Small intestine (tissue), 7 donors: ENCODE data around the gene BLOC1S2. TPM values are rescaled to one million over a fixed set of nuclear protein-coding genes. Genes with fewer than 3 reads are reported as not detected.

ENCODE experiments used
- DNase-seq, 2 donors: peaks; one replicate each; pipeline versions ENCODE4 v3.0.0 to v3.0.0-alpha.2; 2013
- FAIRE-seq: peaks from 2 replicates; lab custom pipeline; 2012; peaks lifted over from hg19 to GRCh38; lab: Jason Lieb, UNC
- H3K27ac ChIP-seq, 3 donors: one replicate each; pipeline ENCODE4 v1.5.1; 2013; ENCODE audit warnings: low read length in 2 of 3, mild to moderate bottlenecking in 2 of 3, control low read depth in 1 of 3, inconsistent platforms in 1 of 3, low read depth in 1 of 3, moderate library complexity in 1 of 3
- H3K27me3 ChIP-seq, 3 donors: one replicate each; pipeline ENCODE4 v1.6.1; 2013; ENCODE audit warnings: low read length in 3 of 3, inconsistent platforms in 1 of 3; ENCODE audit not compliant: control insufficient read depth in 3 of 3, insufficient read depth in 3 of 3
- H3K36me3 ChIP-seq, 3 donors: one replicate each; pipeline ENCODE4 v1.6.1; 2013; ENCODE audit warnings: low read length in 3 of 3, inconsistent platforms in 1 of 3, low read depth in 1 of 3, mild to moderate bottlenecking in 1 of 3, moderate library complexity in 1 of 3; ENCODE audit not compliant: control insufficient read depth in 3 of 3, insufficient read depth in 2 of 3
- H3K4me1 ChIP-seq, 3 donors: one replicate each; pipeline ENCODE4 v1.6.1; 2013; ENCODE audit warnings: low read length in 2 of 3, inconsistent platforms in 1 of 3, low read depth in 1 of 3, mild to moderate bottlenecking in 1 of 3, moderate library complexity in 1 of 3; ENCODE audit not compliant: control insufficient read depth in 3 of 3, insufficient read depth in 2 of 3
- H3K4me3 ChIP-seq, 3 donors: one replicate each; pipeline ENCODE4 v1.5.1; 2013; ENCODE audit warnings: low read length in 3 of 3, control low read depth in 1 of 3, inconsistent platforms in 1 of 3, low read depth in 1 of 3, mild to moderate bottlenecking in 1 of 3, moderate library complexity in 1 of 3
- H3K9me3 ChIP-seq, 2 donors: one replicate each; pipeline ENCODE4 v1.6.1; 2013; ENCODE audit warnings: low read depth in 1 of 2, low read length in 1 of 2; ENCODE audit not compliant: control insufficient read depth in 2 of 2, insufficient read depth in 1 of 2
- WGBS, 3 donors: extraction: QIAGEN DNeasy Blood & Tissue Kit; methylation state at CpG; one replicate each; pipeline ENCODE4 v1.1.7; 2013; 5-methylcytosine and 5-hydroxymethylcytosine counted together
- polyA plus RNA-seq, 4 donors: library from polyadenylated mRNA; stranded (reverse) in 3 of 4; unstranded in 1 of 4; fragments of 200-250 nt in 3 of 4; fragments of 120-200 nt in 1 of 4; gene quantifications; one replicate each; pipeline versions ENCODE4 v1.2.1 to v1.2.3, GENCODE V29; 2013
- donor health status: healthy with polysubstance abuse.
- donor health status: control.
- donor health status: control.
- donor health status: Bipolar disorder and iron deficiency.
- donor health status: healthy.

The BLOC1S2 gene
- polyA plus RNA-seq, 4 donors, result 33.3 to 47.6 (median 38.3) TPM

DNA sequence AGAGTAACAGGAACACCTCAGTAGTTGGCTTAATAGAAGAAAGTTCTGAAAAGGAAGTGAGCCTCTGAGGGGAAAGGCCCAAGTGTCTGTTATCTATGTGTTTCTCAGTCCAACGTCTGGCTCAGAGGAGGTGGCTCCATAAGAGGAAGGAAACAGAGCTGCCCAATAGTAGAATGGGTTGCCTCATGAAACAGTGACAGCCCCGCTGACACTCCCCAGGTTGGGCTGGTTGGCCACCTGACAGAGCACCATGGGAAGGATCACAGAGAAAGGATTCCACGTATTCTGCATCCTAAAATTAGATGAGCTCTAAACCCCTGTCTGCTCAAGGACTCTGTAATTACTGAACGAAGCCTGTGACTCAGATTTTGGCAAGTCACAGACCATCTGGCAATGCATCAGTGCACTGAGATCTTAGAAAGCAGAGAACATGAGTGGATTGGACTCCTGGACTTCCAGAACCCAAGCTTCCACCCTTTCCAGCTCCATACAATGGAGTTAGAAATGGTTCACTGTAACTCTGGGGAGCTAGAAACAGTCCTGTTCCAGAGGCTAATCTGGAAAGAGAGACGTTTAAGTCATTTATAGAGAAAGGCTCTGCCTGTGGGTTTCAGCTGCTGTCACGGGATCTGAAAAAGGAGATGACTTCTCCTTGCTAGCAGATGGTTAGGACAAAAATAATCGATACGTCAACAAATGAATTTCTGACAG is 40.7 kb upstream of the BLOC1S2 start:
- 37 to 38% (median 38%) methylated on average over 8 of the region's 8 CpGs for WGBS, 3 donors
- no peak for FAIRE-seq
- Histone ChIP-seq H3K4me1 (no peaks in the 10 kb centered on the region), H3K36me3 (no peaks in the 10 kb centered on the region), H3K9me3 (no peaks in the 10 kb centered on the region), H3K27ac (no peak overlapping the region), H3K4me3 (no peak overlapping the region), H3K27me3 (peaks cover 0 to 31% (median 0%) of the 10 kb centered on the region in 3 donors)
- peak in 1 of 2 donors; percentile 31 for DNase-seq

- peaks cover 0 to 17% (median 1%) of the 10 kb centered on the region in 3 donors for H3K27me3 ChIP-seq
- H3K4me1 ChIP-seq, result no peaks in the 10 kb centered on the region
- H3K4me3 ChIP-seq, result no peak overlapping the region
- DNase-seq, result peak in 1 of 2 donors; percentile 32
- no peaks in the 10 kb centered on the region for H3K9me3 ChIP-seq
- 57 to 79% (median 61%) methylated on average over 7 of the region's 7 CpGs for WGBS, 3 donors
- FAIRE-seq, result no peak
- H3K36me3 ChIP-seq, result no peaks in the 10 kb centered on the region
- no peak overlapping the region for H3K27ac ChIP-seq
Observed at GRCh38 chr10:100325158-100325557, 38.7 kb upstream of the BLOC1S2 start.

DNA sequence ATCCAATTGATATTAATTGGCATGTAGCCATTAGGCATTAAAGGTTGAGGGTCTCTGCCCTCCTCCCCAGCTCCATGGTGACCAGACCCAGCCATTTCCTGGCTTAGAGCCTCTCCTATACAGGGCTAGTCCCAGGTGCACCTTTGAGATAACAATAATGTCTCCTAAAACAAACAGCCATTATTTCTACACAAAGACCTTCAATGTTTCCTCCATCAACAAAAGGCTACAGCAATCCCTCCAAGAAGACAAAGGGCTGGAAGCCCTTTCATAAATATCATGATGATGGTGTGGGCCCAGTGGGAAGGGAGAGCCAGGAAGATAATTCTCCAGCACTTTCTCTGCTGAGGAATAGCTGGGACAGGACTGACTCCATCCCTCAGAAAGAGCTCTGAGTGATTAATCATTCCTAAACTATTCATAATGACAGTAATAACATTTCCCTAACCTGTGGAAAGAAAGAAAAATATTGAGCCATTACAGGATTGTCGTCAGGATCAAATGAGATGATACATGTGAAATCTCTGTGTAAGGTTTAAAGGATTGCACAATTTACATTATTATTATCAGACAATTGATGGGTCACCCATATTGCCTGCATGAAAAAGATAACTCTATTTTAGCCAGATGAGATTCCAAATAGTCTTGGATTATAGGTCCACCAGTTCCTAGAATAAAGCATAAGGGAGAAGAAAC is 33.4 kb upstream of the BLOC1S2 start:
- FAIRE-seq, result no peak
- WGBS, 3 donors, result 34 to 60% (median 36%) methylated on average over 1 of the region's 1 CpG
- Histone ChIP-seq H3K4me3 (no peak overlapping the region), H3K36me3 (no peaks in the 10 kb centered on the region), H3K27ac (no peak overlapping the region), H3K4me1 (no peaks in the 10 kb centered on the region), H3K9me3 (no peaks in the 10 kb centered on the region), H3K27me3 (peaks cover 0 to 2% (median 1%) of the 10 kb centered on the region in 3 donors)
- DNase-seq, result no peak

- FAIRE-seq, result no peak
- Histone ChIP-seq H3K27ac (no peak overlapping the region), H3K9me3 (no peaks in the 10 kb centered on the region), H3K27me3 (peaks cover 0 to 2% (median 1%) of the 10 kb centered on the region in 3 donors), H3K4me3 (no peak overlapping the region), H3K36me3 (no peaks in the 10 kb centered on the region), H3K4me1 (no peaks in the 10 kb centered on the region)
- DNase-seq, result no peak
- whole genome bisulfite sequencing, 3 donors, result 89 to 92% (median 91%) methylated on average over 4 of the region's 4 CpGs
Observed at GRCh38 chr10:100318207-100318606, 31.7 kb upstream of the BLOC1S2 start.

GRCh38 chr10:100315615-100316014 is 29.1 kb upstream of the BLOC1S2 start:
- H3K4me1 ChIP-seq, result no peaks in the 10 kb centered on the region
- FAIRE-seq, result no peak
- H3K36me3 ChIP-seq, result no peaks in the 10 kb centered on the region
- H3K27me3 ChIP-seq, result peaks cover 0 to 3% (median 2%) of the 10 kb centered on the region in 3 donors
- no peaks in the 10 kb centered on the region for H3K9me3 ChIP-seq
- WGBS, 3 donors, result 83 to 91% (median 84%) methylated on average over 4 of the region's 4 CpGs
- no peak for DNase-seq
- H3K4me3 ChIP-seq, result no peak overlapping the region
- H3K27ac ChIP-seq, result no peak overlapping the region

DNA sequence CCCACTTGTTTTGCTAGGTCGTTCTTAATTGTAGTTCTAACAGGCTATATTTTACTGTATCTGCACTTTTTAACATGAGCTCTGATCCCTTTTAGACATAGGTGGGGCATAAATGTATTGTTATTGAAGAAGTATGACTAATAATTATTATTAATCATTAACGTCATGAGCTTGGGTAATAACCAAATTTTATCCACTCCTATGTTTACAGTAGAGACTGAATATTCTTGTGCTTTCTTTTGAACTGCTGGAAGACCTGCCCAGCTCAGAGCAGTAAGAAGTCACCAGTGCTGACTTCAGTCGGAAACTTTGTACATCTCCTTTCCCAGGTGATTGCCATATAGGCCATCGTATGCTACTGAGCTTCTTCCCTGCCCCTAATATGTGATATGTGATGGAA is 24.8 kb upstream of the BLOC1S2 start:
- Histone ChIP-seq H3K36me3 (no peaks in the 10 kb centered on the region), H3K27ac (peak overlapping the region in 1 of 3 donors; percentile 5), H3K4me1 (no peaks in the 10 kb centered on the region), H3K27me3 (peaks cover 0 to 5% (median 2%) of the 10 kb centered on the region in 3 donors), H3K9me3 (no peaks in the 10 kb centered on the region), H3K4me3 (no peak overlapping the region)
- WGBS, 3 donors, result 13 to 48% (median 32%) methylated on average over 4 of the region's 4 CpGs
- DNase-seq, result peak; percentile 44 to 71
- FAIRE-seq, result no peak

DNA sequence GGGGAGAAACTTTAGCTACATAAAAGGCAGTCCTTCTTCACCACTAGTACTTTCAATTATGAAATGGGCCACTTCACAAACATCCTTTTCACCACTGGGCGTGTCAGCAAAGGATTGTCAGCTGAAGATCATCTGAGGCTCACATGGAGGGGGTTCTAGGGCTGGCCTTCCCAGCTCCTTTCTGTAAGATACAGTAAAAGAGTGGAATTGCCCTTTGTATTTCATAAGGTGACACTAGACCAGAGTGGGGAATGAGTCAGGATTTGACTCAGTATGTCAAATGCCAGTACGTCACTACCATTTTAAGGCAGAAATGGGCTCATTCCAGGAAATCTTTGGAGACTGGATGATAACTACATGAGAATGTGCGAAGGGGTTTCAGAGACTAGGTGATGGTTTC is 21.2 kb upstream of the BLOC1S2 start:
- peaks cover 0 to 7% (median 4%) of the 10 kb centered on the region in 3 donors for H3K27me3 ChIP-seq
- H3K4me3 ChIP-seq, result no peak overlapping the region
- FAIRE-seq (no peak), DNase-seq (no peak)
- H3K36me3 ChIP-seq, result no peaks in the 10 kb centered on the region
- 86 to 96% (median 90%) methylated on average over 3 of the region's 3 CpGs for WGBS, 3 donors
- no peaks in the 10 kb centered on the region for H3K9me3 ChIP-seq
- H3K27ac ChIP-seq, result no peak overlapping the region
- H3K4me1 ChIP-seq, result no peaks in the 10 kb centered on the region

GRCh38 chr10:100306861-100307260 is 20.4 kb upstream of the BLOC1S2 start:
- H3K36me3 ChIP-seq, result no peaks in the 10 kb centered on the region
- no peak for FAIRE-seq
- H3K27me3 ChIP-seq, result peaks cover 0 to 7% (median 4%) of the 10 kb centered on the region in 3 donors
- no peak for DNase-seq
- no peak overlapping the region for H3K27ac ChIP-seq
- H3K9me3 ChIP-seq, result no peaks in the 10 kb centered on the region
- 93 to 95% (median 94%) methylated on average over 5 of the region's 5 CpGs for WGBS, 3 donors
- H3K4me1 ChIP-seq, result no peaks in the 10 kb centered on the region
- H3K4me3 ChIP-seq, result no peak overlapping the region
